Suppressor macrophage treated with lipopolysaccharide for 4 hours (primary cell): ENCODE results near the gene BTN3A1.

Source experiments
- DNase-seq: peaks from one replicate; pipeline ENCODE4 v3.0.0-alpha.2; 2020

BTN3A1 gene

GRCh38 chr6:26380256-26380655 is 21.8 kb upstream of the BTN3A1 start:
- no peak for DNase-seq

- DNase-seq = no peak
Measured at GRCh38 chr6:26382121-26382520, 20.0 kb upstream of the BTN3A1 start.

- DNase-seq = no peak
Measured at GRCh38 chr6:26383624-26384417, 18.3 kb upstream of the BTN3A1 start.

GRCh38 chr6:26385734-26386125 is 16.3 kb upstream of the BTN3A1 start:
- no peak for DNase-seq

- DNase-seq = no peak
Measured at GRCh38 chr6:26387565-26387964, 14.5 kb upstream of the BTN3A1 start.

- DNase-seq = no peak
Measured at GRCh38 chr6:26388014-26388413, 14.1 kb upstream of the BTN3A1 start.

GRCh38 chr6:26388441-26388840 is 13.6 kb upstream of the BTN3A1 start:
- no peak for DNase-seq

GRCh38 chr6:26389349-26389894 is 12.7 kb upstream of the BTN3A1 start:
- peak; percentile 77 for DNase-seq

GRCh38 chr6:26390531-26390930 is 11.5 kb upstream of the BTN3A1 start:
- DNase-seq = peak; percentile 24

GRCh38 chr6:26392932-26393636 is 9.0 kb upstream of the BTN3A1 start:
- peak; percentile 68 for DNase-seq

GRCh38 chr6:26394289-26394688 is 7.8 kb upstream of the BTN3A1 start:
- peak; percentile 36 for DNase-seq

- DNase-seq = no peak
Measured at GRCh38 chr6:26398555-26398954, 3.5 kb upstream of the BTN3A1 start.

GRCh38 chr6:26400626-26401025 is 1.4 kb upstream of the BTN3A1 start:
- DNase-seq = no peak

GRCh38 chr6:26401389-26401986 is 587 bp upstream of the BTN3A1 start:
- DNase-seq = no peak

- DNase-seq = no peak
Measured at GRCh38 chr6:26403893-26404292, 1.8 kb downstream of the BTN3A1 start.

GRCh38 chr6:26404546-26404945 is 2.5 kb downstream of the BTN3A1 start:
- DNase-seq = peak; percentile 24

GRCh38 chr6:26408828-26409730 is 7.0 kb downstream of the BTN3A1 start:
- DNase-seq = no peak

GRCh38 chr6:26411751-26412150 is 9.7 kb downstream of the BTN3A1 start:
- no peak for DNase-seq

- no peak for DNase-seq
Measured at GRCh38 chr6:26412228-26412627, 10.2 kb downstream of the BTN3A1 start.

- no peak for DNase-seq
Measured at GRCh38 chr6:26412954-26413353, 10.9 kb downstream of the BTN3A1 start.

GRCh38 chr6:26414281-26414680 is 12.2 kb downstream of the BTN3A1 start:
- no peak for DNase-seq

- DNase-seq = no peak
Measured at GRCh38 chr6:26415036-26415614, 13.1 kb downstream of the BTN3A1 start.
